HG03108 (cell line): ENCODE results near the gene OPA3.
A peak's percentile ranks its signal among the peaks of the same experiment; 100 is the strongest.

ENCODE experiments used
- ATAC-seq: cut with Tn5 transposase; IDR thresholded peaks from one replicate; pipeline ENCODE4 v1.9.1; 2021; ENCODE audit warnings: moderate library complexity; ENCODE audit not compliant: unreplicated experiment

Gene OPA3

GRCh38 chr19:45484273-45484945, 100.2 kb downstream of the OPA3 start:
- ATAC-seq = no peak

GRCh38 chr19:45483033-45483432, 101.6 kb downstream of the OPA3 start:
- ATAC-seq = no peak

- peak; percentile 55 for ATAC-seq
Measured at GRCh38 chr19:45478454-45479238, 106.0 kb downstream of the OPA3 start.

DNA sequence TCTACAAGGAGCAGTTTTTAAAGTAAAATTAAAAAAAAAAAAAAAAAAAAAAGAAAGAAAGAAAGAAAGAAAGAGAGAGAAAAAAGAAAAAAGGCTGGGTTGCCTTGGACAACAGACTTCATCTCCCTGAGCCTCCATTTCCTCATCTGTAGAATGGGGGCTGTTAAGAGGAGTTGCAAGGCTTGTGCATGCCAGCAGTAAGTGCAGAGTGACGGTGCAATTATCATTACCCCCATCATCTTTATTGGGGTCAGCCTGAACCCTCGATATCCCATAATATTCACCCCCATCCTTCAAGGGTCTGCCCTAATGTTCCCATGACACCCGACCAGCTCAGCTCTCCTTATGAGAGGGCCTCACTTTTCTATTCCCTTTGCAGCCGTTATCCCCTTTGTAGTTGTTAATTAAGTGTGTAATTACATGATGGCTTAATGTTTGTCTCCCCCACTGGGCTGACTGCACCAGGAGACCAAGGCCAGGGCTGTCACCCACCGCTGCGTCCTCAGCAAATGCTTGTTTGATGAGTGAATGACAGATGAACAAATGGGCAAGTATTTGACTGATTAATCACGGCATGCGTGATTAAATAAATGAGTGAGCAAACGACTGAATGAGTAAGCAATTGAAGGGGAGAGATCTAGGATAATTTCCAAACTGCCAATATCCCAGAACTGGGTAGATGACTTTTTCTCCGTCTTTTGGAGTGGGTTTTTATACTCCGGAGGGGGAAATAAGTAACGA, 106.7 kb downstream of the OPA3 start:
- no peak for ATAC-seq
